ENCODE results near the gene GATAD2A.

- no peak for TF ChIP-seq GTF2F1 (IDR thresholded peaks at IDR 0.05; ENCODE audit: low read depth, low read length)
- TF ChIP-seq ZFX (CRISPR knock-in tag; IDR thresholded peaks at IDR 0.05), result no peak
- no peak for TF ChIP-seq SP1 (CRISPR knock-in tag; IDR thresholded peaks at IDR 0.05)
- no peak for TF ChIP-seq GMEB1 (CRISPR knock-in tag; IDR thresholded peaks at IDR 0.05)
- no peak for TF ChIP-seq E2F1 (CRISPR knock-in tag; IDR thresholded peaks at IDR 0.05)
- TF ChIP-seq ARNT (IDR thresholded peaks at IDR 0.05), result no peak
- no peak for TF ChIP-seq CTCF (IDR thresholded peaks at IDR 0.05 in 2 of 3, conservative IDR thresholded peaks at IDR 0.05 in 1 of 3; ENCODE audit: insufficient read depth in 2 of 3, low read depth in 1 of 3, low read length in 3 of 3)
- TF ChIP-seq BHLHE40 (IDR thresholded peaks at IDR 0.05; ENCODE audit: low read length), result no peak
These were observed 81.0 kb downstream of the GATAD2A start for GRCh38 chr19:19486343-19487076.
